ENCODE measurements around the gene ACP5. TPM values are rescaled to one million over a fixed set of nuclear protein-coding genes. Genes with fewer than 3 reads are reported as not detected.
A peak's percentile ranks its signal among the peaks of the same experiment; 100 is the strongest.

The ACP5 gene
- total RNA-seq, 4 donors from 2014 or later: 4.4 to 12.0 (median 9.8) TPM

DNA sequence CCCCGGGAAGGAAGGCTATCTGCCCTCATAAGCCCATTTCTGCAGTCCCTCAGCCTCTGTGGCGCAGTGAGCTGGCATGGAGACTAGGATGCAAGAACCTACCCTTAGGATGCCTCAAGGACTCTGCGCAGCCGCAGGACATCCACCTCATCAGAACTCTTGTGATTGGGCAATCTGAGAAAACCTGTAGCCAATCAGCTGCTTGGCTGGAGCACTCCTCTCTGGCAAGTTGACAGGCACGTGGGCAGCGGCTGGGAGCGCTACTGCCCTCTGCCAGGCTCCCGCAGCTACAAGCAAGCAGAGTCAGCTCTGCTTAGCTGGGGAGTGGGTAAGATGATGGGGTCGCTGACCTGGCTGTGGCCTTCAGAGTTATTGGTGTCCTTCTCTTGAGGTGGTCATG is 47.0 kb downstream of the ACP5 start:
- no peaks in the 10 kb centered on the region for H3K27me3 ChIP-seq
- 33 to 39% methylated on average over 3 to 6 of the region's 9 CpGs for WGBS, 2 donors (ENCODE audit: low coverage in 1 of 2)
- H3K4me3 ChIP-seq: no peak overlapping the region
- TF ChIP-seq POLR2AphosphoS5 (IDR thresholded peaks at IDR 0.05) (peak; percentile 21), POLR2A (IDR thresholded peaks at IDR 0.05) (no peak)
- TF ChIP-seq, protein P1, sequence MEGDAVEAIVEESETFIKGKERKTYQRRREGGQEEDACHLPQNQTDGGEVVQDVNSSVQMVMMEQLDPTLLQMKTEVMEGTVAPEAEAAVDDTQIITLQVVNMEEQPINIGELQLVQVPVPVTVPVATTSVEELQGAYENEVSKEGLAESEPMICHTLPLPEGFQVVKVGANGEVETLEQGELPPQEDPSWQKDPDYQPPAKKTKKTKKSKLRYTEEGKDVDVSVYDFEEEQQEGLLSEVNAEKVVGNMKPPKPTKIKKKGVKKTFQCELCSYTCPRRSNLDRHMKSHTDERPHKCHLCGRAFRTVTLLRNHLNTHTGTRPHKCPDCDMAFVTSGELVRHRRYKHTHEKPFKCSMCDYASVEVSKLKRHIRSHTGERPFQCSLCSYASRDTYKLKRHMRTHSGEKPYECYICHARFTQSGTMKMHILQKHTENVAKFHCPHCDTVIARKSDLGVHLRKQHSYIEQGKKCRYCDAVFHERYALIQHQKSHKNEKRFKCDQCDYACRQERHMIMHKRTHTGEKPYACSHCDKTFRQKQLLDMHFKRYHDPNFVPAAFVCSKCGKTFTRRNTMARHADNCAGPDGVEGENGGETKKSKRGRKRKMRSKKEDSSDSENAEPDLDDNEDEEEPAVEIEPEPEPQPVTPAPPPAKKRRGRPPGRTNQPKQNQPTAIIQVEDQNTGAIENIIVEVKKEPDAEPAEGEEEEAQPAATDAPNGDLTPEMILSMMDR (IDR thresholded peaks at IDR 0.05): peak in 3 of 4 experiments; percentile 12 to 54 (median 19)
- H3K36me3 ChIP-seq: peaks cover 0 to 9% of the 10 kb centered on the region in 2 donors
- peak; percentile 25 for ATAC-seq
- no peaks in the 10 kb centered on the region for H3K9me3 ChIP-seq
- peak overlapping the region; percentile 77 to 92 (median 91) for H3K27ac ChIP-seq
- H3K4me1 ChIP-seq: peaks cover 0 to 46% (median 23%) of the 10 kb centered on the region in 3 donors

GRCh38 chr19:11528551-11529341 is 48.7 kb downstream of the ACP5 start, which contains the start of gene ECSIT:
Gene ECSIT (minus strand): TSS chr19:11529134. CDS start chr19:11519170, 9,964 bp downstream.
- peak; percentile 100 for ATAC-seq
- Histone ChIP-seq H3K4me1 (peaks cover 0 to 37% (median 20%) of the 10 kb centered on the region in 3 donors), H3K27me3 (no peaks in the 10 kb centered on the region), H3K9me3 (no peaks in the 10 kb centered on the region), H3K36me3 (peaks cover 0 to 26% of the 10 kb centered on the region in 2 donors), H3K27ac (peak within 1 kb of the TSS; percentile 80 to 92 (median 91)), H3K4me3 (peak within 1 kb of the TSS; percentile 95 to 96)
- 0% methylated on average over 14 of the region's 47 CpGs; no CpG with 5 or more reads in 1 of the 2 donors for WGBS, 2 donors (ENCODE audit: low coverage in 1 of 2)
- peak in 1 of 2 donors; percentile 5 for TF ChIP-seq POLR2A (IDR thresholded peaks at IDR 0.05)
- TF ChIP-seq, protein P1 (IDR thresholded peaks at IDR 0.05): no peak
- TF ChIP-seq POLR2AphosphoS5 (IDR thresholded peaks at IDR 0.05): peak; percentile 44
- TF ChIP-seq EP300 (IDR thresholded peaks at IDR 0.05): no peak

Other genes with a start within 250 kb of the ACP5 start
- gene RAB3D, start 238.0 kb downstream of the ACP5 start, total RNA-seq: 10 to 100 TPM; 21.5 to 43.7 (median 28.0) TPM
- 100 to 1,000 TPM; 165 to 262 (median 210) TPM for gene TMEM205, start 231.4 kb downstream of the ACP5 start, total RNA-seq
- 10 to 100 TPM in 3 of 4 donors, 1 to 10 TPM in 1; 6.6 to 30.0 (median 19.0) TPM for gene CCDC159, start 231.1 kb downstream of the ACP5 start, total RNA-seq
- 10 to 100 TPM; 20.5 to 57.7 (median 44.9) TPM for gene PLPPR2, start 222.2 kb downstream of the ACP5 start, total RNA-seq
- gene SWSAP1, start 203.0 kb downstream of the ACP5 start, total RNA-seq: 1 to 10 TPM in 2 of 4 donors, under 1 TPM in 2; 0.62 to 2.6 (median 1.0) TPM
- gene EPOR, start 193.3 kb downstream of the ACP5 start, total RNA-seq: 1 to 10 TPM in 3 of 4 donors, under 1 TPM in 1; 0.62 to 5.1 (median 2.7) TPM
- gene RGL3, start 158.3 kb downstream of the ACP5 start, total RNA-seq: 1 to 10 TPM in 2 of 4 donors, under 1 TPM in 2; 0.25 to 3.7 (median 1.3) TPM
- gene ODAD3, start 142.5 kb downstream of the ACP5 start, total RNA-seq: 1 to 10 TPM in 1 of 4 donors, under 1 TPM in 1, not detected in 2; 0.27 to 1.4 TPM
- gene PRKCSH, start 142.0 kb downstream of the ACP5 start, total RNA-seq: 100 to 1,000 TPM in 1 of 4 donors, 10 to 100 TPM in 3; 72.8 to 112 (median 85.8) TPM
- gene ELAVL3, start 96.6 kb downstream of the ACP5 start, total RNA-seq: 1 to 10 TPM in 1 of 4 donors, under 1 TPM in 2, not detected in 1; 0.04 to 3.3 (median 0.27) TPM
- 10 to 100 TPM in 2 of 4 donors, 1 to 10 TPM in 2; 5.1 to 20.4 (median 10.6) TPM for gene ZNF653, start 71.8 kb downstream of the ACP5 start, total RNA-seq
- gene ECSIT, start 48.5 kb downstream of the ACP5 start, total RNA-seq: 10 to 100 TPM; 50.1 to 88.3 (median 65.2) TPM
- 1,000 to 10,000 TPM; 2,283 to 3,774 (median 3,072) TPM for gene CNN1, start 38.8 kb downstream of the ACP5 start, total RNA-seq
- gene ELOF1, start 18.4 kb downstream of the ACP5 start, total RNA-seq: 10 to 100 TPM; 19.1 to 49.4 (median 32.0) TPM
- gene ZNF627, start 19.8 kb upstream of the ACP5 start, total RNA-seq: 10 to 100 TPM in 3 of 4 donors, 1 to 10 TPM in 1; 9.6 to 18.0 (median 10.4) TPM
- 10 to 100 TPM in 1 of 4 donors, 1 to 10 TPM in 3; 6.7 to 11.4 (median 8.7) TPM for gene ZNF823, start 161.3 kb upstream of the ACP5 start, total RNA-seq
- 10 to 100 TPM in 1 of 4 donors, 1 to 10 TPM in 3; 4.5 to 10.7 (median 7.7) TPM for gene ZNF441, start 189.4 kb upstream of the ACP5 start, total RNA-seq
- gene ZNF491, start 220.9 kb upstream of the ACP5 start, total RNA-seq: 1 to 10 TPM; 1.8 to 3.7 (median 3.1) TPM
- gene ZNF440, start 236.6 kb upstream of the ACP5 start, total RNA-seq: 10 to 100 TPM in 1 of 4 donors, 1 to 10 TPM in 3; 4.8 to 13.2 (median 9.7) TPM

All from gastroesophageal sphincter (tissue), 4 donors.